Skin epidermis (tissue), 12 donors: ENCODE data around the gene NSMF.
A peak's percentile ranks its signal among the peaks of the same experiment; 100 is the strongest.
"Not testable (repeated sequence)": the region's sequence is repeated elsewhere in the genome, so short reads cannot be mapped to it uniquely, and the experiment has no call there.

Experiments used
- H3K27ac ChIP-seq, 21 experiments: fragments of 200-600 bp; sonication (generic) in 11 of 21; one replicate each; pipeline ENCODE4 v1.5.0; 2020; ENCODE audit warnings: mild to moderate bottlenecking in 3 of 21, inconsistent platforms in 2 of 21, moderate library complexity in 2 of 21
- H3K4me3 ChIP-seq, 7 experiments: fragments of 200-600 bp; sonication (generic) in 2 of 7; one replicate each; pipeline ENCODE4 v1.5.0; 2020; ENCODE audit warnings: inconsistent platforms in 2 of 7, mild to moderate bottlenecking in 2 of 7, moderate library complexity in 1 of 7

Gene NSMF

GRCh38 chr9:137426018-137426681 is 33.0 kb downstream of the NSMF start:
- no peak overlapping the region for H3K27ac ChIP-seq

GRCh38 chr9:137423514-137424291 is 35.4 kb downstream of the NSMF start:
- peak overlapping the region; percentile 57 to 100 (median 94) for H3K4me3 ChIP-seq
- H3K27ac ChIP-seq: peak overlapping the region; percentile 8 to 90 (median 82)

More at GRCh38 chr9:137426018-137426681, 33.0 kb downstream of the NSMF start:
- no peak overlapping the region for H3K4me3 ChIP-seq

- Histone ChIP-seq H3K4me3 (peak within 1 kb of the TSS; percentile 57 to 100 (median 94)), H3K27ac (peak within 1 kb of the TSS; percentile 42 to 90 (median 84))
Measured at GRCh38 chr9:137422604-137423513, 36.3 kb downstream of the NSMF start, which contains the start of the genes EXD3 and NOXA1. Gene EXD3 (minus strand): TSS chr9:137423162. CDS start chr9:137395357, 27,805 bp downstream. Gene NOXA1 (plus strand): TSS chr9:137423393. CDS start chr9:137423530, 137 bp downstream.

GRCh38 chr9:137421838-137422603 is 37.1 kb downstream of the NSMF start:
- Histone ChIP-seq H3K27ac (peak overlapping the region in 18 of 21 experiments; percentile 6 to 90 (median 83)), H3K4me3 (peak overlapping the region; percentile 57 to 100 (median 94))

- H3K4me3 ChIP-seq: peak overlapping the region; percentile 19 to 32 (median 27)
- H3K27ac ChIP-seq: peak overlapping the region in 5 of 21 experiments; percentile 4 to 51 (median 33)
Measured at GRCh38 chr9:137417161-137418021, 41.7 kb downstream of the NSMF start.

GRCh38 chr9:137416563-137417151 is 42.5 kb downstream of the NSMF start:
- Histone ChIP-seq H3K4me3 (peak overlapping the region in 6 of 7 experiments; percentile 19 to 32 (median 28)), H3K27ac (peak overlapping the region in 5 of 21 experiments; percentile 4 to 51 (median 33))

GRCh38 chr9:137416006-137416562 is 43.0 kb downstream of the NSMF start:
- Histone ChIP-seq H3K27ac (no peak overlapping the region), H3K4me3 (no peak overlapping the region)

- no peak overlapping the region for H3K4me3 ChIP-seq
- no peak overlapping the region for H3K27ac ChIP-seq
Measured at GRCh38 chr9:137415451-137415850, 43.7 kb downstream of the NSMF start.

GRCh38 chr9:137412431-137412830 is 46.7 kb downstream of the NSMF start:
- Histone ChIP-seq H3K27ac (peak overlapping the region in 13 of 21 experiments; percentile 23 to 85 (median 64)), H3K4me3 (no peak overlapping the region)

- peak overlapping the region in 16 of 21 experiments; percentile 23 to 85 (median 58) for H3K27ac ChIP-seq
Measured at GRCh38 chr9:137411645-137412380, 47.3 kb downstream of the NSMF start.

GRCh38 chr9:137411260-137411644 is 47.9 kb downstream of the NSMF start:
- no peak overlapping the region for H3K4me3 ChIP-seq
- H3K27ac ChIP-seq: peak overlapping the region in 12 of 21 experiments; percentile 5 to 76 (median 49)

More at GRCh38 chr9:137411645-137412380, 47.3 kb downstream of the NSMF start:
- no peak overlapping the region for H3K4me3 ChIP-seq

GRCh38 chr9:137410891-137411249 is 48.3 kb downstream of the NSMF start:
- Histone ChIP-seq H3K27ac (peak overlapping the region in 12 of 21 experiments; percentile 5 to 76 (median 49)), H3K4me3 (no peak overlapping the region)

GRCh38 chr9:137410236-137410890 is 48.8 kb downstream of the NSMF start:
- H3K4me3 ChIP-seq: not testable (repeated sequence)
- H3K27ac ChIP-seq: peak overlapping the region in 2 of 21 experiments; percentile 26 to 71

GRCh38 chr9:137409515-137409914 is 49.6 kb downstream of the NSMF start:
- Histone ChIP-seq H3K27ac (no peak overlapping the region), H3K4me3 (no peak overlapping the region)

GRCh38 chr9:137408651-137409405 is 50.3 kb downstream of the NSMF start:
- H3K4me3 ChIP-seq: no peak overlapping the region
- H3K27ac ChIP-seq: no peak overlapping the region
